ENCODE data around the gene TSNAXIP1.

Gene TSNAXIP1

GRCh38 chr16:67833415-67834241, 26.9 kb downstream of the TSNAXIP1 start (continued):
- TF ChIP-seq, protein P1, sequence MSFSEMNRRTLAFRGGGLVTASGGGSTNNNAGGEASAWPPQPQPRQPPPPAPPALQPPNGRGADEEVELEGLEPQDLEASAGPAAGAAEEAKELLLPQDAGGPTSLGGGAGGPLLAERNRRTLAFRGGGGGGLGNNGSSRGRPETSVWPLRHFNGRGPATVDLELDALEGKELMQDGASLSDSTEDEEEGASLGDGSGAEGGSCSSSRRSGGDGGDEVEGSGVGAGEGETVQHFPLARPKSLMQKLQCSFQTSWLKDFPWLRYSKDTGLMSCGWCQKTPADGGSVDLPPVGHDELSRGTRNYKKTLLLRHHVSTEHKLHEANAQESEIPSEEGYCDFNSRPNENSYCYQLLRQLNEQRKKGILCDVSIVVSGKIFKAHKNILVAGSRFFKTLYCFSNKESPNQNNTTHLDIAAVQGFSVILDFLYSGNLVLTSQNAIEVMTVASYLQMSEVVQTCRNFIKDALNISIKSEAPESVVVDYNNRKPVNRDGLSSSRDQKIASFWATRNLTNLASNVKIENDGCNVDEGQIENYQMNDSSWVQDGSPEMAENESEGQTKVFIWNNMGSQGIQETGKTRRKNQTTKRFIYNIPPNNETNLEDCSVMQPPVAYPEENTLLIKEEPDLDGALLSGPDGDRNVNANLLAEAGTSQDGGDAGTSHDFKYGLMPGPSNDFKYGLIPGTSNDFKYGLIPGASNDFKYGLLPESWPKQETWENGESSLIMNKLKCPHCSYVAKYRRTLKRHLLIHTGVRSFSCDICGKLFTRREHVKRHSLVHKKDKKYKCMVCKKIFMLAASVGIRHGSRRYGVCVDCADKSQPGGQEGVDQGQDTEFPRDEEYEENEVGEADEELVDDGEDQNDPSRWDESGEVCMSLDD (tag by site-specific recombination; IDR thresholded peaks at IDR 0.05) = no peak
- no peak for TF ChIP-seq MEIS1 (CRISPR knock-in tag; IDR thresholded peaks at IDR 0.05; ENCODE audit: borderline replicate concordance)
- TF ChIP-seq OVOL3 (tag by site-specific recombination; IDR thresholded peaks at IDR 0.05) = 0 out of 2 replicates have a peak, but pooled peaks have one; percentile 17
- no peak for TF ChIP-seq HOXD13 (CRISPR knock-in tag; IDR thresholded peaks at IDR 0.05; ENCODE audit: borderline replicate concordance)
- TF ChIP-seq, protein P2, sequence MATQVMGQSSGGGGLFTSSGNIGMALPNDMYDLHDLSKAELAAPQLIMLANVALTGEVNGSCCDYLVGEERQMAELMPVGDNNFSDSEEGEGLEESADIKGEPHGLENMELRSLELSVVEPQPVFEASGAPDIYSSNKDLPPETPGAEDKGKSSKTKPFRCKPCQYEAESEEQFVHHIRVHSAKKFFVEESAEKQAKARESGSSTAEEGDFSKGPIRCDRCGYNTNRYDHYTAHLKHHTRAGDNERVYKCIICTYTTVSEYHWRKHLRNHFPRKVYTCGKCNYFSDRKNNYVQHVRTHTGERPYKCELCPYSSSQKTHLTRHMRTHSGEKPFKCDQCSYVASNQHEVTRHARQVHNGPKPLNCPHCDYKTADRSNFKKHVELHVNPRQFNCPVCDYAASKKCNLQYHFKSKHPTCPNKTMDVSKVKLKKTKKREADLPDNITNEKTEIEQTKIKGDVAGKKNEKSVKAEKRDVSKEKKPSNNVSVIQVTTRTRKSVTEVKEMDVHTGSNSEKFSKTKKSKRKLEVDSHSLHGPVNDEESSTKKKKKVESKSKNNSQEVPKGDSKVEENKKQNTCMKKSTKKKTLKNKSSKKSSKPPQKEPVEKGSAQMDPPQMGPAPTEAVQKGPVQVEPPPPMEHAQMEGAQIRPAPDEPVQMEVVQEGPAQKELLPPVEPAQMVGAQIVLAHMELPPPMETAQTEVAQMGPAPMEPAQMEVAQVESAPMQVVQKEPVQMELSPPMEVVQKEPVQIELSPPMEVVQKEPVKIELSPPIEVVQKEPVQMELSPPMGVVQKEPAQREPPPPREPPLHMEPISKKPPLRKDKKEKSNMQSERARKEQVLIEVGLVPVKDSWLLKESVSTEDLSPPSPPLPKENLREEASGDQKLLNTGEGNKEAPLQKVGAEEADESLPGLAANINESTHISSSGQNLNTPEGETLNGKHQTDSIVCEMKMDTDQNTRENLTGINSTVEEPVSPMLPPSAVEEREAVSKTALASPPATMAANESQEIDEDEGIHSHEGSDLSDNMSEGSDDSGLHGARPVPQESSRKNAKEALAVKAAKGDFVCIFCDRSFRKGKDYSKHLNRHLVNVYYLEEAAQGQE (tag by site-specific recombination; IDR thresholded peaks at IDR 0.05) = no peak
- TF ChIP-seq ZNF701 (tag by site-specific recombination; IDR thresholded peaks at IDR 0.05) = no peak
- no peak for TF ChIP-seq PRDM6 (tag by site-specific recombination; IDR thresholded peaks at IDR 0.05)
- TF ChIP-seq, protein P3, sequence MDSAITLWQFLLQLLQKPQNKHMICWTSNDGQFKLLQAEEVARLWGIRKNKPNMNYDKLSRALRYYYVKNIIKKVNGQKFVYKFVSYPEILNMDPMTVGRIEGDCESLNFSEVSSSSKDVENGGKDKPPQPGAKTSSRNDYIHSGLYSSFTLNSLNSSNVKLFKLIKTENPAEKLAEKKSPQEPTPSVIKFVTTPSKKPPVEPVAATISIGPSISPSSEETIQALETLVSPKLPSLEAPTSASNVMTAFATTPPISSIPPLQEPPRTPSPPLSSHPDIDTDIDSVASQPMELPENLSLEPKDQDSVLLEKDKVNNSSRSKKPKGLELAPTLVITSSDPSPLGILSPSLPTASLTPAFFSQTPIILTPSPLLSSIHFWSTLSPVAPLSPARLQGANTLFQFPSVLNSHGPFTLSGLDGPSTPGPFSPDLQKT (IDR thresholded peaks at IDR 0.05; ENCODE audit: borderline replicate concordance, low read depth, low read length) = no peak
- TF ChIP-seq GLIS1 (tag by site-specific recombination; IDR thresholded peaks at IDR 0.05) = no peak
- TF ChIP-seq ZNF157 (tag by site-specific recombination; IDR thresholded peaks at IDR 0.05) = no peak
- TF ChIP-seq ZNF843 (tag by site-specific recombination; IDR thresholded peaks at IDR 0.05) = peak; percentile 56; the same call in 1 of the 2 replicates
- no peak for TF ChIP-seq ZSCAN23 (tag by site-specific recombination; IDR thresholded peaks at IDR 0.05)
- TF ChIP-seq ZNF394 (tag by site-specific recombination; IDR thresholded peaks at IDR 0.05; ENCODE audit: borderline replicate concordance) = no peak
- TF ChIP-seq, protein P4, sequence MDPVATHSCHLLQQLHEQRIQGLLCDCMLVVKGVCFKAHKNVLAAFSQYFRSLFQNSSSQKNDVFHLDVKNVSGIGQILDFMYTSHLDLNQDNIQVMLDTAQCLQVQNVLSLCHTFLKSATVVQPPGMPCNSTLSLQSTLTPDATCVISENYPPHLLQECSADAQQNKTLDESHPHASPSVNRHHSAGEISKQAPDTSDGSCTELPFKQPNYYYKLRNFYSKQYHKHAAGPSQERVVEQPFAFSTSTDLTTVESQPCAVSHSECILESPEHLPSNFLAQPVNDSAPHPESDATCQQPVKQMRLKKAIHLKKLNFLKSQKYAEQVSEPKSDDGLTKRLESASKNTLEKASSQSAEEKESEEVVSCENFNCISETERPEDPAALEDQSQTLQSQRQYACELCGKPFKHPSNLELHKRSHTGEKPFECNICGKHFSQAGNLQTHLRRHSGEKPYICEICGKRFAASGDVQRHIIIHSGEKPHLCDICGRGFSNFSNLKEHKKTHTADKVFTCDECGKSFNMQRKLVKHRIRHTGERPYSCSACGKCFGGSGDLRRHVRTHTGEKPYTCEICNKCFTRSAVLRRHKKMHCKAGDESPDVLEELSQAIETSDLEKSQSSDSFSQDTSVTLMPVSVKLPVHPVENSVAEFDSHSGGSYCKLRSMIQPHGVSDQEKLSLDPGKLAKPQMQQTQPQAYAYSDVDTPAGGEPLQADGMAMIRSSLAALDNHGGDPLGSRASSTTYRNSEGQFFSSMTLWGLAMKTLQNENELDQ (tag by site-specific recombination; IDR thresholded peaks at IDR 0.05; ENCODE audit: low read depth) = no peak
- TF ChIP-seq REPIN1 (tag by site-specific recombination; IDR thresholded peaks at IDR 0.05; ENCODE audit: low read depth) = no peak
- TF ChIP-seq, protein P5, sequence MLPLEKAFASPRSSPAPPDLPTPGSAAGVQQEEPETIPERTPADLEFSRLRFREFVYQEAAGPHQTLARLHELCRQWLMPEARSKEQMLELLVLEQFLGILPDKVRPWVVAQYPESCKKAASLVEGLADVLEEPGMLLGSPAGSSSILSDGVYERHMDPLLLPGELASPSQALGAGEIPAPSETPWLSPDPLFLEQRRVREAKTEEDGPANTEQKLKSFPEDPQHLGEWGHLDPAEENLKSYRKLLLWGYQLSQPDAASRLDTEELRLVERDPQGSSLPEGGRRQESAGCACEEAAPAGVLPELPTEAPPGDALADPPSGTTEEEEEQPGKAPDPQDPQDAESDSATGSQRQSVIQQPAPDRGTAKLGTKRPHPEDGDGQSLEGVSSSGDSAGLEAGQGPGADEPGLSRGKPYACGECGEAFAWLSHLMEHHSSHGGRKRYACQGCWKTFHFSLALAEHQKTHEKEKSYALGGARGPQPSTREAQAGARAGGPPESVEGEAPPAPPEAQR (tag by site-specific recombination; IDR thresholded peaks at IDR 0.05) = no peak
- TF ChIP-seq ZBTB7A (tag by site-specific recombination; IDR thresholded peaks at IDR 0.05; ENCODE audit: low read depth) = no peak
- TF ChIP-seq, protein P6, sequence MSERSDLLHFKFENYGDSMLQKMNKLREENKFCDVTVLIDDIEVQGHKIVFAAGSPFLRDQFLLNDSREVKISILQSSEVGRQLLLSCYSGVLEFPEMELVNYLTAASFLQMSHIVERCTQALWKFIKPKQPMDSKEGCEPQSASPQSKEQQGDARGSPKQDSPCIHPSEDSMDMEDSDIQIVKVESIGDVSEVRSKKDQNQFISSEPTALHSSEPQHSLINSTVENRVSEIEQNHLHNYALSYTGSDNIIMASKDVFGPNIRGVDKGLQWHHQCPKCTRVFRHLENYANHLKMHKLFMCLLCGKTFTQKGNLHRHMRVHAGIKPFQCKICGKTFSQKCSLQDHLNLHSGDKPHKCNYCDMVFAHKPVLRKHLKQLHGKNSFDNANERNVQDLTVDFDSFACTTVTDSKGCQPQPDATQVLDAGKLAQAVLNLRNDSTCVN (tag by site-specific recombination; optimal IDR thresholded peaks at IDR 0.05) = peak; percentile 68
- no peak for TF ChIP-seq RBAK (tag by site-specific recombination; IDR thresholded peaks at IDR 0.05)
- no peak for TF ChIP-seq ZNF707 (tag by site-specific recombination; IDR thresholded peaks at IDR 0.05)
- TF ChIP-seq ZNF664 (tag by site-specific recombination; IDR thresholded peaks at IDR 0.05) = no peak; the same call in 1 of the 2 replicates
- no peak for TF ChIP-seq ZNF473 (tag by site-specific recombination; IDR thresholded peaks at IDR 0.05)
- TF ChIP-seq ZNF610 (tag by site-specific recombination; IDR thresholded peaks at IDR 0.05; ENCODE audit: borderline replicate concordance) = no peak
- no peak for TF ChIP-seq ZFP41 (tag by site-specific recombination; IDR thresholded peaks at IDR 0.05; ENCODE audit: borderline replicate concordance)
- TF ChIP-seq ZNF433 (tag by site-specific recombination; IDR thresholded peaks at IDR 0.05; ENCODE audit: low read depth) = no peak

Data from HEK293 (cell line).